Neural cell (in vitro differentiated cells): ENCODE data around the gene ADAM29. TPM values are rescaled to one million over a fixed set of nuclear protein-coding genes. Genes with fewer than 3 reads are reported as not detected.

Source experiments
- H2AFZ ChIP-seq: fragments of 200-600, 300-800 bp; sonication (generic), shearing (Covaris generic); 2 replicates; pipeline ENCODE4 v1.6.0; 2014; ENCODE audit warnings: low read depth, mild to moderate bottlenecking, antibody characterized with exemption, low read length, moderate library complexity
- H3F3A ChIP-seq: fragments of 200-600 bp; shearing (Covaris generic); 2 replicates; pipeline ENCODE4 v1.6.1; 2016; ENCODE audit warnings: mild to moderate bottlenecking, moderate library complexity, mixed read lengths, antibody characterized with exemption, low read length; ENCODE audit not compliant: insufficient read depth, poor library complexity, severe bottlenecking
- H3K27ac ChIP-seq: fragments of 200-600, 300-800 bp; sonication (generic), shearing (Covaris generic); 2 replicates; pipeline ENCODE4 v1.5.1; 2014; ENCODE audit warnings: mild to moderate bottlenecking, low read length, moderate library complexity
- H3K27me3 ChIP-seq: fragments of 300-800, 200-600 bp; sonication (generic), shearing (Covaris generic); 2 replicates; pipeline ENCODE4 v1.6.0; 2014; ENCODE audit warnings: mild to moderate bottlenecking, low read depth, low read length, moderate library complexity; ENCODE audit not compliant: insufficient read depth
- H3K36me3 ChIP-seq: fragments of 300-800, 200-600 bp; sonication (generic), shearing (Covaris generic); 2 replicates; pipeline ENCODE4 v1.5.1; 2014; ENCODE audit warnings: mild to moderate bottlenecking, antibody characterized with exemption, low read length, moderate library complexity; ENCODE audit not compliant: insufficient read depth
- H3K4me2 ChIP-seq: fragments of 300-800, 200-600 bp; sonication (generic), shearing (Covaris generic); 2 replicates; pipeline ENCODE4 v1.6.0; 2014; ENCODE audit warnings: mild to moderate bottlenecking, low read length
- H3K4me3 ChIP-seq: fragments of 300-800, 200-600 bp; sonication (generic), shearing (Covaris generic); 2 replicates; pipeline ENCODE4 v1.5.1; 2014; ENCODE audit warnings: mild to moderate bottlenecking, low read length, moderate library complexity
- H3K79me2 ChIP-seq: fragments of 200-600 bp; shearing (Covaris generic); replicated peaks from 2 replicates; pipeline ENCODE4 v1.6.0; 2014; ENCODE audit warnings: mild to moderate bottlenecking, low read length, moderate library complexity; ENCODE audit not compliant: insufficient read depth
- H3K9ac ChIP-seq: fragments of 300-800, 200-600 bp; sonication (generic), shearing (Covaris generic); 2 replicates; pipeline ENCODE4 v1.6.1; 2016; ENCODE audit warnings: mild to moderate bottlenecking, low read length, mixed read lengths
- H3K9me2 ChIP-seq: fragments of 200-600 bp; shearing (Covaris generic); 2 replicates; pipeline ENCODE4 v1.6.1; 2016; ENCODE audit warnings: mild to moderate bottlenecking, low read length, mixed read lengths; ENCODE audit not compliant: insufficient read depth
- H3K9me3 ChIP-seq: fragments of 200-600, 300-800 bp; sonication (generic), shearing (Covaris generic); 2 replicates; pipeline ENCODE4 v1.6.1; 2016; ENCODE audit warnings: mild to moderate bottlenecking, mixed run types, low read length, moderate library complexity, mixed read lengths
- H4K20me1 ChIP-seq: fragments of 200-600 bp; shearing (Covaris generic); 2 replicates; pipeline ENCODE4 v1.6.1; 2016; ENCODE audit warnings: mild to moderate bottlenecking, mixed run types; ENCODE audit not compliant: insufficient read depth
- CTCF ChIP-seq: fragments of 450-650 bp; IDR thresholded peaks from 2 replicates; pipeline ENCODE4 v1.5.1; 2014; ENCODE audit warnings: antibody characterized with exemption, mild to moderate bottlenecking, moderate library complexity; ENCODE audit not compliant: poor library complexity, severe bottlenecking
- EP300 ChIP-seq: fragments of 450-650 bp; conservative IDR thresholded peaks from 2 replicates; pipeline ENCODE4 v1.6.1; 2014; ENCODE audit warnings: antibody characterized with exemption, mild to moderate bottlenecking, moderate library complexity; ENCODE audit not compliant: poor library complexity, severe bottlenecking
- EZH2 ChIP-seq: fragments of 200-600, 300-800 bp; shearing (Covaris generic), sonication (generic); IDR thresholded peaks from 2 replicates; pipeline ENCODE4 v1.6.1; 2014; ENCODE audit warnings: antibody characterized with exemption, low read length, borderline replicate concordance, mild to moderate bottlenecking; ENCODE audit not compliant: insufficient read depth, poor library complexity, severe bottlenecking
- MXI1 ChIP-seq: fragments of 450-650 bp; conservative IDR thresholded peaks from 2 replicates; pipeline ENCODE4 v1.6.1; 2014; ENCODE audit warnings: antibody characterized with exemption, mild to moderate bottlenecking; ENCODE audit not compliant: poor library complexity, severe bottlenecking
- POLR2AphosphoS5 ChIP-seq: IDR thresholded peaks from 2 replicates; pipeline ENCODE4 v1.6.1; 2012
- RAD21 ChIP-seq: fragments of 450-650 bp; conservative IDR thresholded peaks from 2 replicates; pipeline ENCODE4 v1.6.1; 2014; ENCODE audit warnings: antibody characterized with exemption, mild to moderate bottlenecking, moderate library complexity
- REST ChIP-seq: IDR thresholded peaks from 2 replicates; pipeline ENCODE4 v1.6.1; 2012; ENCODE audit warnings: borderline replicate concordance
- SMC3 ChIP-seq: fragments of 450-650 bp; conservative IDR thresholded peaks from 2 replicates; pipeline ENCODE4 v1.6.1; 2014; ENCODE audit warnings: antibody characterized with exemption, mild to moderate bottlenecking, moderate library complexity; ENCODE audit not compliant: poor library complexity
- TAF1 ChIP-seq: IDR thresholded peaks from 2 replicates; pipeline ENCODE4 v1.6.1; 2012; ENCODE audit warnings: low read depth
- polyA plus RNA-seq: library from polyadenylated mRNA; depleted of rRNA; stranded (reverse); fragments of >200 nt; gene quantifications from 2 replicates; pipeline ENCODE4 v1.2.3, GENCODE V29; 2014

Gene ADAM29
- polyA plus RNA-seq, 1 donor from 2014 or later = 0.48 TPM

- TF ChIP-seq TAF1 = no peak
- no peak for TF ChIP-seq SMC3
- H3K4me2 ChIP-seq = no peak overlapping the region
- no peak overlapping the region for H3K27ac ChIP-seq
- H4K20me1 ChIP-seq = no peaks in the 10 kb centered on the region
- no peaks in the 10 kb centered on the region for H3K9me2 ChIP-seq
- no peak overlapping the region for H3K9ac ChIP-seq
- H3K27me3 ChIP-seq = no peaks in the 10 kb centered on the region
- H3K36me3 ChIP-seq = no peaks in the 10 kb centered on the region
- H3K9me3 ChIP-seq = no peaks in the 10 kb centered on the region
- H2AFZ ChIP-seq = no peak overlapping the region
- no peak overlapping the region for H3K4me3 ChIP-seq
- H3F3A ChIP-seq = no peaks in the 10 kb centered on the region
- H3K79me2 ChIP-seq = no peaks in the 10 kb centered on the region
These were observed 10.6 kb downstream of the ADAM29 start for GRCh38 chr4:174928575-174929253.

- no peaks in the 10 kb centered on the region for H3K79me2 ChIP-seq
- no peak overlapping the region for H3K4me3 ChIP-seq
- TF ChIP-seq EP300 = no peak
- TF ChIP-seq CTCF = no peak
- no peak for TF ChIP-seq SMC3
- TF ChIP-seq EZH2 = no peak
- no peak for TF ChIP-seq POLR2AphosphoS5
- TF ChIP-seq RAD21 = no peak
- no peak for TF ChIP-seq MXI1
- no peak for TF ChIP-seq TAF1
- no peak for TF ChIP-seq REST
- H3K4me2 ChIP-seq = no peak overlapping the region
- no peaks in the 10 kb centered on the region for H3K9me3 ChIP-seq
- no peak overlapping the region for H2AFZ ChIP-seq
- no peak overlapping the region for H3K27ac ChIP-seq
- no peaks in the 10 kb centered on the region for H4K20me1 ChIP-seq
- H3K36me3 ChIP-seq = no peaks in the 10 kb centered on the region
- H3F3A ChIP-seq = no peaks in the 10 kb centered on the region
- H3K9ac ChIP-seq = no peak overlapping the region
- H3K9me2 ChIP-seq = no peaks in the 10 kb centered on the region
- H3K27me3 ChIP-seq = no peaks in the 10 kb centered on the region
These were observed 11.2 kb downstream of the ADAM29 start for GRCh38 chr4:174929346-174929745.
